Sigmoid colon (tissue), 4 donors: ENCODE data around the gene LTK.

ENCODE experiments used
- EP300 ChIP-seq, 4 donors: sonication (generic); formaldehyde crosslinking; IDR thresholded peaks; one replicate each; pipeline ENCODE4 v1.6.1; 2017; ENCODE audit warnings: antibody characterized with exemption in 4 of 4
- TF ChIP-seq, protein P1 (sequence below), 4 experiments: fragments of 450-650 bp in 3 of 4; fragments of 200-600 bp in 1 of 4; IDR thresholded peaks; one replicate each; pipeline ENCODE4 v1.5.1; 2016 to 2019; ENCODE audit warnings: antibody characterized with exemption in 4 of 4, mild to moderate bottlenecking in 3 of 4, moderate library complexity in 2 of 4

DNA sequence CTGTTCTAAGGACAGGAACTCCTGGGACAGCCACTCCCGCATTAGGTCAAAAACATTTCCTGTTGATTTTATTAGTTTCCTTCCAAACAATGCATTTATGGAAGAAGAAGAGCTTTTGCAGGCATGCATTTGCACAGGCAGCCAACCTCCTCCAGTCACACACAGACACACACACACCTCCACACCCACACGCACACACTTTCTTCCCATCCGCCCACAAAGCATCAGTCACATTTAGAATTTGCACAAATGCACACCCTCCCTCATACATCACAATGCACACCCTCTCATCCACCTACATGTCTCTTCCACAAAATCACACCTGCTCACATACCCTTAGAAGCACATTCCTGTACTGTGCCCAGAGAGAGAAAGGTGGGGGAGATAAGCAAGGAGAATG is 41.3 kb upstream of the LTK start:
- TF ChIP-seq EP300 (IDR thresholded peaks at IDR 0.05), result no peak
- TF ChIP-seq, protein P1, sequence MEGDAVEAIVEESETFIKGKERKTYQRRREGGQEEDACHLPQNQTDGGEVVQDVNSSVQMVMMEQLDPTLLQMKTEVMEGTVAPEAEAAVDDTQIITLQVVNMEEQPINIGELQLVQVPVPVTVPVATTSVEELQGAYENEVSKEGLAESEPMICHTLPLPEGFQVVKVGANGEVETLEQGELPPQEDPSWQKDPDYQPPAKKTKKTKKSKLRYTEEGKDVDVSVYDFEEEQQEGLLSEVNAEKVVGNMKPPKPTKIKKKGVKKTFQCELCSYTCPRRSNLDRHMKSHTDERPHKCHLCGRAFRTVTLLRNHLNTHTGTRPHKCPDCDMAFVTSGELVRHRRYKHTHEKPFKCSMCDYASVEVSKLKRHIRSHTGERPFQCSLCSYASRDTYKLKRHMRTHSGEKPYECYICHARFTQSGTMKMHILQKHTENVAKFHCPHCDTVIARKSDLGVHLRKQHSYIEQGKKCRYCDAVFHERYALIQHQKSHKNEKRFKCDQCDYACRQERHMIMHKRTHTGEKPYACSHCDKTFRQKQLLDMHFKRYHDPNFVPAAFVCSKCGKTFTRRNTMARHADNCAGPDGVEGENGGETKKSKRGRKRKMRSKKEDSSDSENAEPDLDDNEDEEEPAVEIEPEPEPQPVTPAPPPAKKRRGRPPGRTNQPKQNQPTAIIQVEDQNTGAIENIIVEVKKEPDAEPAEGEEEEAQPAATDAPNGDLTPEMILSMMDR (IDR thresholded peaks at IDR 0.05), result no peak
